CD14-positive monocyte (primary cell): ENCODE results near the gene PHACTR4. TPM values are rescaled to one million over a fixed set of nuclear protein-coding genes. Genes with fewer than 3 reads are reported as not detected.

Experiments used
- DNase-seq, 3 donors: peaks; one replicate each; pipeline ENCODE4 v3.0.0-alpha.2; 2011 to 2022
- H2AFZ ChIP-seq: 2 replicates; pipeline ENCODE4 v1.6.0; 2012; ENCODE audit warnings: mild to moderate bottlenecking, low read depth, low read length, inconsistent platforms; ENCODE audit not compliant: insufficient read depth, poor library complexity, severe bottlenecking
- H3K27ac ChIP-seq, 2 donors: 1 replicate in 1 of 2; 2 replicates in 1 of 2; pipeline ENCODE4 v1.5.1; 2012 to 2013; ENCODE audit warnings: low read length in 2 of 2, control low read depth in 1 of 2, inconsistent platforms in 1 of 2, low read depth in 1 of 2, mild to moderate bottlenecking in 1 of 2
- H3K27me3 ChIP-seq, 2 donors: one replicate each; pipeline versions ENCODE4 v1.6.0 to v1.6.1; 2011 to 2013; ENCODE audit warnings: low read length in 2 of 2; ENCODE audit not compliant: control insufficient read depth in 2 of 2, insufficient read depth in 2 of 2
- H3K36me3 ChIP-seq, 2 donors: replicated peaks in 1 of 2; 1 replicate in 1 of 2; 2 replicates in 1 of 2; pipeline versions ENCODE4 v1.5.1 to v1.6.1; 2012 to 2013; ENCODE audit warnings: low read length in 2 of 2, control low read depth in 1 of 2, inconsistent platforms in 1 of 2, mild to moderate bottlenecking in 1 of 2; ENCODE audit not compliant: insufficient read depth in 2 of 2, control insufficient read depth in 1 of 2
- H3K4me1 ChIP-seq, 2 donors: 1 replicate in 1 of 2; 2 replicates in 1 of 2; pipeline versions ENCODE4 v1.5.1 to v1.6.1; 2012 to 2013; ENCODE audit warnings: low read length in 2 of 2, control low read depth in 1 of 2, inconsistent platforms in 1 of 2, mild to moderate bottlenecking in 1 of 2, moderate library complexity in 1 of 2; ENCODE audit not compliant: insufficient read depth in 2 of 2, control insufficient read depth in 1 of 2
- H3K4me2 ChIP-seq: replicated peaks from 2 replicates; pipeline ENCODE3; 2012; ENCODE audit warnings: low read length, moderate library complexity, mild to moderate bottlenecking; ENCODE audit not compliant: poor library complexity, severe bottlenecking; ENCODE audit errors: extremely low read depth
- H3K4me3 ChIP-seq, 3 experiments: fragments of 200-600 bp in 1 of 3; sonication (generic) in 1 of 3; replicated peaks in 1 of 3; 1 replicate in 2 of 3; 2 replicates in 1 of 3; pipeline ENCODE4 v1.5.1; 2011 to 2013; ENCODE audit warnings: low read length in 3 of 3, mild to moderate bottlenecking in 3 of 3, control low read depth in 2 of 3, low read depth in 2 of 3, inconsistent platforms in 1 of 3, moderate library complexity in 1 of 3
- H3K79me2 ChIP-seq: 2 replicates; pipeline ENCODE4 v1.6.0; 2012; ENCODE audit warnings: mild to moderate bottlenecking, control low read depth, inconsistent platforms, low read length, moderate library complexity; ENCODE audit not compliant: insufficient read depth
- H3K9ac ChIP-seq: 2 replicates; pipeline ENCODE4 v1.6.0; 2017; ENCODE audit warnings: low read length, mild to moderate bottlenecking; ENCODE audit not compliant: insufficient read depth, poor library complexity, severe bottlenecking
- H3K9me3 ChIP-seq, 2 donors: replicated peaks in 1 of 2; 1 replicate in 1 of 2; 2 replicates in 1 of 2; pipeline versions ENCODE4 v1.5.1 to v1.6.1; 2012 to 2013; ENCODE audit warnings: low read length in 2 of 2, control low read depth in 1 of 2; ENCODE audit not compliant: control insufficient read depth in 1 of 2, insufficient read depth in 1 of 2
- H4K20me1 ChIP-seq: 2 replicates; pipeline ENCODE4 v1.6.0; 2012; ENCODE audit warnings: mild to moderate bottlenecking, low read length, control low read depth, moderate library complexity; ENCODE audit not compliant: insufficient read depth
- H3K27ac Mint-ChIP-seq, 7 donors: one replicate each; pipeline ENCODE4 v1.8.0; 2020; ENCODE audit warnings: mild to moderate bottlenecking in 7 of 7, mixed read lengths in 7 of 7, moderate library complexity in 6 of 7, inconsistent platforms in 2 of 7
- H3K27me3 Mint-ChIP-seq, 3 donors: one replicate each; pipeline ENCODE4 v1.8.0; 2021 to 2022; ENCODE audit warnings: low read depth in 3 of 3, mild to moderate bottlenecking in 3 of 3, mixed read lengths in 3 of 3, moderate library complexity in 3 of 3, inconsistent platforms in 1 of 3
- H3K36me3 Mint-ChIP-seq, 2 donors: one replicate each; pipeline ENCODE4 v1.8.0; 2020; ENCODE audit warnings: mixed read lengths in 2 of 2, inconsistent platforms in 1 of 2, mild to moderate bottlenecking in 1 of 2
- H3K4me1 Mint-ChIP-seq: one replicate; pipeline ENCODE4 v1.8.0; 2020; ENCODE audit warnings: mild to moderate bottlenecking, mixed read lengths
- H3K4me3 Mint-ChIP-seq, 2 donors: one replicate each; pipeline ENCODE4 v1.8.0; 2020; ENCODE audit warnings: mild to moderate bottlenecking in 2 of 2, mixed read lengths in 2 of 2, moderate library complexity in 1 of 2
- H3K9me3 Mint-ChIP-seq, 7 donors: one replicate each; pipeline ENCODE4 v1.8.0; 2020 to 2022; ENCODE audit warnings: mixed read lengths in 7 of 7, mild to moderate bottlenecking in 6 of 7, moderate library complexity in 6 of 7, inconsistent platforms in 2 of 7
- CTCF ChIP-seq: fragments of 200-600 bp; IDR thresholded peaks from one replicate; pipeline ENCODE4 v1.8.0; 2022; ENCODE audit warnings: antibody characterized with exemption, mild to moderate bottlenecking
- WGBS: methylation state at CpG from one replicate; pipeline ENCODE4 v1.1.5; 2013; ENCODE audit warnings: missing lambda C conversion rate; ENCODE audit not compliant: insufficient coverage; 5-methylcytosine and 5-hydroxymethylcytosine counted together
- intact Hi-C, 2 donors: fragments of 100-400 bp; cut with micrococcal nuclease; formaldehyde crosslinking; loops; one replicate each; pipeline versions ENCODE4 v1.15.0 to v1.15.1; 2023
- polyA plus RNA-seq, 3 donors: library from polyadenylated mRNA; depleted of rRNA in 1 of 3; unstranded in 2 of 3; stranded (reverse) in 1 of 3; fragments of 300-500 nt in 2 of 3; fragments of >200 nt in 1 of 3; fragmentation: Illumina TruSeq in 2 of 3; gene quantifications; 1 replicate in 2 of 3; 2 replicates in 1 of 3; pipeline ENCODE4 v1.2.3, GENCODE V29; 2012 to 2021

The PHACTR4 gene
- polyA plus RNA-seq, 3 donors: 2.9 to 9.7 (median 2.9) TPM

- peaks cover 0 to under 1% (median 0%) of the 10 kb centered on the region in 7 donors for H3K9me3 Mint-ChIP-seq
- Histone ChIP-seq H3K9ac (no peak overlapping the region), H2AFZ (no peak overlapping the region), H3K4me3 (peak overlapping the region in 1 of 3 experiments; percentile 23), H4K20me1 (peaks cover 10% of the 10 kb centered on the region), H3K79me2 (peaks cover 18% of the 10 kb centered on the region), H3K4me1 (peaks cover 8 to 12% of the 10 kb centered on the region in 2 donors), H3K27me3 (no peaks in the 10 kb centered on the region), H3K4me2 (peak overlapping the region; percentile 40), H3K9me3 (no peaks in the 10 kb centered on the region), H3K36me3 (peaks cover 0 to 13% of the 10 kb centered on the region in 2 donors), H3K27ac (peak overlapping the region in 1 of 2 donors; percentile 58)
- intact Hi-C loops: no loop called here
- DNase-seq: peak; percentile 34 to 70 (median 39)
- H3K4me3 Mint-ChIP-seq: peak overlapping the region; percentile 0 to 39
- no peaks in the 10 kb centered on the region for H3K27me3 Mint-ChIP-seq
- peak overlapping the region; percentile 28 to 84 (median 75) for H3K27ac Mint-ChIP-seq
- H3K4me1 Mint-ChIP-seq: peaks cover 13% of the 10 kb centered on the region
- H3K36me3 Mint-ChIP-seq: peaks cover 3 to 14% of the 10 kb centered on the region in 2 donors
- TF ChIP-seq CTCF: no peak
- 4% methylated on average over 4 of the region's 10 CpGs for WGBS
These were observed 68.6 kb downstream of the PHACTR4 start for GRCh38 chr1:28437924-28438699.

GRCh38 chr1:28439320-28439719 lies 69.8 kb downstream of the PHACTR4 start:
- H3K27ac Mint-ChIP-seq: no peak overlapping the region
- intact Hi-C loops: no loop called here
- no peak overlapping the region for H3K4me3 Mint-ChIP-seq
- Histone ChIP-seq H3K9ac (no peak overlapping the region), H3K79me2 (peaks cover 14% of the 10 kb centered on the region), H3K4me1 (peaks cover 8 to 12% of the 10 kb centered on the region in 2 donors), H3K9me3 (no peaks in the 10 kb centered on the region), H4K20me1 (peaks cover 10% of the 10 kb centered on the region), H3K4me2 (no peak overlapping the region), H3K27me3 (no peaks in the 10 kb centered on the region), H3K36me3 (peaks cover 0 to 13% of the 10 kb centered on the region in 2 donors), H3K4me3 (no peak overlapping the region), H3K27ac (no peak overlapping the region), H2AFZ (no peak overlapping the region)
- DNase-seq: no peak
- TF ChIP-seq CTCF: no peak
- peaks cover 0 to 1% (median 0%) of the 10 kb centered on the region in 3 donors for H3K27me3 Mint-ChIP-seq
- peaks cover 0 to 4% (median 0%) of the 10 kb centered on the region in 7 donors for H3K9me3 Mint-ChIP-seq
- peaks cover 3 to 12% of the 10 kb centered on the region in 2 donors for H3K36me3 Mint-ChIP-seq
- peaks cover 13% of the 10 kb centered on the region for H3K4me1 Mint-ChIP-seq
